Stimulated activated CD4-positive, alpha-beta T cell treated with anti-CD3 and anti-CD28 coated beads, Interleukin-15, amount 100 ng/mL, for 1 hour (primary cell): ENCODE measurements around the gene ADIRF.
"Not testable (repeated sequence)": the region's sequence is repeated elsewhere in the genome, so short reads cannot be mapped to it uniquely, and the experiment has no call there.

Source experiments
- DNase-seq, 2 donors: peaks; one replicate each; pipeline ENCODE4 v3.0.0-alpha.2; 2020; ENCODE audit warnings: low read depth in 1 of 2, low spot score in 1 of 2

The ADIRF gene

GRCh38 chr10:86945361-86946212, 22.7 kb upstream of the ADIRF start:
- no peak for DNase-seq

GRCh38 chr10:86946213-86947155, 21.8 kb upstream of the ADIRF start:
- DNase-seq: no peak

- DNase-seq: not testable (repeated sequence)
Measured at GRCh38 chr10:86947806-86948205, 20.5 kb upstream of the ADIRF start.

GRCh38 chr10:86950349-86950748, 17.9 kb upstream of the ADIRF start:
- no peak for DNase-seq

DNA sequence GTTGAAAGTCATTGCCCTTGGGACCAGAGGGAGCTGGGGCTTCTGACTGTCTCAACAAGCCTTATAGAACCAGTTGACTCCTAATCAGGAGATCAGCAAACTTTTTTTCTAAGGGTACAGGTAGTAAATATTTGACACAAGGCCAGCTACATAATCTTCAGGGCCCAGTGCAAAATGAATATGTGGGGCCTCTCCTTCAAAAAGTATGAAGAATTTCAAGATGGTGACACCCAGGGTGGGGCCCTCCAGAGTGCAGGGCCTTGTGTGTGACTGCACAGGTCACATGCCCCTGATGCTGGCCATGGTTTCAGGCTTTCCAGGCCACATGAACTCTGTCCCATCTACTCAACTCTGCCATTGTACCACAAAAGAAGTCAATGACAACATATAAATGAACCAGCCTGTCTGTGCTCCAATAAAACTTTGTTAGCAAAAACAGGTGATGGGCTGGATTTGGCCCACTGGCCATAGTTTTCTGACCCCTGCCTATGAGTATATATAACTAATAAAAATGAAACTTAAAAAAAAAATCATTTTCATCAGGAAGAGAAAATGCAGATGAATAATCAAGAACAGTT, 17.0 kb upstream of the ADIRF start:
- no peak for DNase-seq

GRCh38 chr10:86952106-86952505, 16.2 kb upstream of the ADIRF start:
- DNase-seq: no peak

GRCh38 chr10:86952697-86953096, 15.6 kb upstream of the ADIRF start:
- DNase-seq: not testable (repeated sequence)

- no peak for DNase-seq
Measured at GRCh38 chr10:86953747-86954680, 14.3 kb upstream of the ADIRF start.

GRCh38 chr10:86954681-86955500, 13.4 kb upstream of the ADIRF start:
- DNase-seq: no peak

DNA sequence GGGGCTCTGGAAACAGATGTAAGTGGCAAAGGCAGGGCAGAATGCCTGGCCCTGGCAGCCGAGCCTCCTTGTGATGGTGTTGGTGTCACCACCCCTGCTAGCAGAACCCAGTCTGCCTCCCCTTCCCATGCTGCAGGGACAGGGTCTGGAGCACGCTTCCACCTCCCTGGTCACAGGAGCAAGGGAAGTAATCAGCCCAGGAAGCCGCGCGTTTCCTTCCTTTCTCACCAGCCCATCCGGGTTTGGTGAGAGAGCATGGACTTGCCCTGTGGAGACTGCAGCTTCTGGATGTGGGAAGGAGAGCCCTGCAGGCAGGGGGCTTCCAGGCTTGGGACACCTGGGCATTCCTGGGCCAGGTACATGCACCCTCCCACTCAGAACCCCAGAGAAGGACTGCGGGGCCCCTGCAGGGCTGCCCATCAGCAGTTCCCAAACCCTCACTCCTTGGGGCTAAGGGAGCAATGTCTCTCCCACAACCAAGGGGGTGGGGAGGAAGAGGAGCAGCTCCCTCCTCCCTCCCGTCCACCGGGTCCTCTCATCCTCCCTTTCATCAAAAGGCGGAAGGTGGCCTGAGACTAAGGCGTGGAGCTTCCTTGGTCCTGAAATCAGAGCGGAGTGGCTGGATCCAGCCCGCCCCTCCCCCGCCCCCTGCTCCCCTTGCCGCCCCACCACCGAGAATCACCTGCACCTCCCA, 12.6 kb upstream of the ADIRF start:
- DNase-seq: no peak

DNA sequence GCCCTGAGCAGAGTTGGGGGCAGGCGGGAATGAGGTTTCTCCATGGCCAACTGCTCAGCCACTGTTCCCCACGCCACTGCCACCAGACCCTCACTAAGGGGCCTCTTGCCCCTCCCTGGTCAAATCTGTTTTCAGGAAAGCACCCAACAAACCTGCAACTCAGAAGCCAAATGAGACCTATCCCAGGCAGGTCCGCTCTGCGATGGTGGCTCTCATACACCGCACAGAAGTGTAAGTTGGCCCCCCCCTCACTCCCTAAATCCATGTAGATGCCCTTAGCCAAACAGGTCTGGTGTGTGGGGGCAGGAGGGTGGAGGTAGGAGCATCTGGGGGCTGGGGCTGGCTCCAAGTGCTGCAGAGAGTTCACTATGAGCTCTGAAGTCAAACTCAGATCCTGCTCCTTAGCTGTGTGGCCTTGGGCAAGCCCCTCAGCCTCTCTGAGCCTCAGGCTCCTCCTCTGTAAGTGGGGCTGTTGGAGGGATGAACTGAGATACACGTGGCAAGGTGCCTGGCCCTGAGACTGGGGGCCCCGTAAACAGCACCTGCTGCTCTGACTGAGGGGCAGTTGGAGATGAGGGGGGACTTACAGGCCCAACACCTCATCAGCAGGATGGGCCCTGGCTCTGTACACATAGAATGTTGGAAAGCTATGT, 12.0 kb upstream of the ADIRF start:
- DNase-seq: no peak

DNA sequence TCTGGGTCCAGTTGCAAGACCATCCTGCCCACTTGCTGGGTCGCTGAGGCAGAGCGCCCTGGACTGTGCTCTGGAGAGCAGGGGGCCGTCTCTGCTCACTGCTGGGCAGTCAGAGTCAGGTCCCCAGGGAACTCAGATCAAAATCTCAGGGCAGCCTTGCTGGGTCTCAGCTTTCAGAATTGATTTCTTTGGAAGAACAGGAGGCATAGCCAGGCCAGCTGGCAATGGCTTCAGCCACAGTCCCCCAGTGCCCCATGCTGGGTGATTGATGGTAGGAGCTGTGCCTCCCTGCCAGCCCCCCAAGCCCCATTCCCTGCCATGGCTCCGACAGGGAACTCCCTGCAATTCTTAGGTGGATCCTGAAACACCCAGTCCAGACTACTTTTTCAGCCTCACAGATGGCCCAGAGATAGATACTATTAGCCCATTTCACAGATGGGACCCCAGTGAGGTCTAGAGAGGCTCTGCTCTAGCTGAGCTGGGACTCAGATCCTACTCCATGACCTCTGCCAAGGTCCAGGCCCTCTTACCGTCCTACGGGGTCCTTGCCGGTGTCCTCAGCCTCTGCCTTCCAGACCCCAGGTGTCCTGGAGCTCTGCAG, 11.3 kb upstream of the ADIRF start:
- no peak for DNase-seq

GRCh38 chr10:86957471-86958115, 10.7 kb upstream of the ADIRF start, which contains the start of gene MMRN2:
Gene MMRN2 (minus strand): TSS chr10:86957615. CDS start chr10:86957541, 74 bp downstream.
- DNase-seq: no peak

DNA sequence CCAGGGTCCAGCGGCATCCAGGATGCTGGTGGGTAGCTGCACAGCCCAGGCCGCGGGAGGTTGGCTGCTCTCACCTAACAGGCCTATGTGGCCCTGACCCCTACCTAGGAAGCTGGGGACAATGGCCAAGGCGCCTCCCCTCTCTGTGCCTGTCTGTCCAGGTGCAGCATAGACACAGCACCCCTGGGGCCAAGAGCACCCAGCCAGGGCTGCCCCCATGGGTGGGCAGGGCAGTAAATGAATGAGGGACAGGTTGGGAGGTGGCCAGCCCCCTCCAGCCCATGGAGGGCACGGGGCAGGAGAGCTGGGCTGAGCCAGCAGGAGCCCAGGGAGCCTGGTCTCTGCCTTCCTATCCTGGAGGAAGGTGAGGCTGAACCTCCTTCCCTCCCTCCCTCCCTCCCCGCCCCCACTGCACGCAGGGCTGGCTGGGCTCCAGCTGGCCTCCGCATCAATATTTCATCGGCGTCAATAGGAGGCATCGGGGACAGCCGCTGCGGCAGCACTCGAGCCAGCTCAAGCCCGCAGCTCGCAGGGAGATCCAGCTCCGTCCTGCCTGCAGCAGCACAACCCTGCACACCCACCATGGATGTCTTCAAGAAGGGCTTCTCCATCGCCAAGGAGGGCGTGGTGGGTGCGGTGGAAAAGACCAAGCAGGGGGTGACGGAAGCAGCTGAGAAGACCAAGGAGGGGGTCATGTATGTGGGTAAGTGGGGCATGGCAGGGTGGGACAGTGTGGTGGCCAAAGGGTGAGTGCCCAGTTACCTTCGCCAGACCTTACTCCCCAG, 10.0 kb upstream of the ADIRF start, which contains the start of gene SNCG:
Gene SNCG, plus strand, starts transcription at position 484 of the 785 bp plus-strand sequence. Its CDS starts 99 bp downstream, at position 583.
- no peak for DNase-seq

GRCh38 chr10:86958901-86959736, 9.2 kb upstream of the ADIRF start:
- DNase-seq: no peak

DNA sequence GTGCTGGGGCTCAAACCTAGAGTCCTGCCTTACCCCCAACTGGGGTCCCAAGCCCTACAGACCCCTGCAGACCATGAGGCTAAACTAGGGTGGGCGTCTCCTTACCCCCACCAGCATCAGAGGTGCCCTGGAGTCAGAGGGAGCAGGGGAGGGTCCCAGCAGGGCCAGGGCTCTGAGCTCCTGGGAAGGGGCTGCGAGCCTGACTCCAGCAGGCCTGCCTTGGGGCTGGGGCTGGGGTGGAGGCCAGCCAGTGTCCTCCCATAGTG, 8.6 kb upstream of the ADIRF start:
- no peak for DNase-seq
